Stimulated activated CD4-positive, alpha-beta T cell treated with anti-CD3 and anti-CD28 coated beads, TNF-alpha, amount 100 ng/mL, for 24 hours (primary cell): Measurements from ENCODE around the gene JUP.

Source experiments
- DNase-seq, 3 experiments: peaks; one replicate each; pipeline ENCODE4 v3.0.0-alpha.2; 2020; ENCODE audit warnings: low read depth in 3 of 3

The JUP gene

GRCh38 chr17:41758601-41759000, 27.9 kb downstream of the JUP start:
- no peak for DNase-seq

- no peak for DNase-seq
Observed at GRCh38 chr17:41754066-41754465, 32.4 kb downstream of the JUP start.

- no peak for DNase-seq
Observed at GRCh38 chr17:41751288-41751687, 35.2 kb downstream of the JUP start.

GRCh38 chr17:41750862-41751261, 35.6 kb downstream of the JUP start:
- DNase-seq: no peak

- no peak for DNase-seq
Observed at GRCh38 chr17:41748275-41748674, 38.2 kb downstream of the JUP start.

- no peak for DNase-seq
Observed at GRCh38 chr17:41741709-41742108, 44.8 kb downstream of the JUP start.

- DNase-seq: no peak
Observed at GRCh38 chr17:41740506-41740905, 46.0 kb downstream of the JUP start.

- DNase-seq: no peak
Observed at GRCh38 chr17:41739661-41740352, 46.7 kb downstream of the JUP start.

GRCh38 chr17:41738801-41739112, 47.8 kb downstream of the JUP start:
- DNase-seq: no peak

- peak; percentile 61 to 75 (median 72) for DNase-seq
Observed at GRCh38 chr17:41738077-41738800, 48.3 kb downstream of the JUP start.

GRCh38 chr17:41737680-41738023, 48.9 kb downstream of the JUP start:
- DNase-seq: no peak

GRCh38 chr17:41736983-41737679, 49.4 kb downstream of the JUP start:
- DNase-seq: no peak

GRCh38 chr17:41735744-41736143, 50.8 kb downstream of the JUP start:
- DNase-seq: no peak

- no peak for DNase-seq
Observed at GRCh38 chr17:41734949-41735313, 51.6 kb downstream of the JUP start.

- peak in 1 of 3 experiments; percentile 14 for DNase-seq
Observed at GRCh38 chr17:41734139-41734948, 52.2 kb downstream of the JUP start, which contains the start of gene HAP1. Gene HAP1 (minus strand): TSS chr17:41734643. CDS start chr17:41734634, 9 bp downstream.

- no peak for DNase-seq
Observed at GRCh38 chr17:41733348-41734138, 53.0 kb downstream of the JUP start.

- no peak for DNase-seq
Observed at GRCh38 chr17:41731836-41732235, 54.7 kb downstream of the JUP start.

GRCh38 chr17:41730479-41730878, 56.0 kb downstream of the JUP start:
- DNase-seq: no peak

- no peak for DNase-seq
Observed at GRCh38 chr17:41728056-41728455, 58.5 kb downstream of the JUP start.

- no peak for DNase-seq
Observed at GRCh38 chr17:41725134-41725533, 61.4 kb downstream of the JUP start.

GRCh38 chr17:41724476-41725050, 61.9 kb downstream of the JUP start:
- DNase-seq: no peak
